ENCODE data around the gene PGAP3. TPM values are rescaled to one million over a fixed set of nuclear protein-coding genes. Genes with fewer than 3 reads are reported as not detected.

The PGAP3 gene
- total and polyA plus RNA-seq, 2 of the 4 experiments (the other 2 are of a cell fraction): 4.3 to 9.8 TPM

- CTCF ChIA-PET: interaction anchor here (1.0 to 1.8 kb wide), 2 partner anchors 11 to 239 kb away, joined by 3 to 7 read pairs; no protein-coding TSS in a partner anchor
- Histone ChIP-seq H3K18ac (ENCODE audit: low read depth, low read length) (no peak overlapping the region), H3K9me3 (ENCODE audit: control insufficient read depth, insufficient read depth, low read length) (no peaks in the 10 kb centered on the region), H2AFZ (replicated peaks; ENCODE audit: low read length, poor library complexity) (no peak overlapping the region), H2AK5ac (ENCODE audit: low read depth, low read length) (no peak overlapping the region), H4K8ac (ENCODE audit: low read depth in 2 of 2, low read length in 2 of 2) (no peak overlapping the region), H4K20me1 (ENCODE audit: insufficient read depth, low read length) (peaks cover 21% of the 10 kb centered on the region), H3K79me1 (ENCODE audit: low read depth in 1 of 2, low read length in 2 of 2) (peaks cover 12 to 24% of the 10 kb centered on the region in 2 experiments), H3K23ac (ENCODE audit: low read depth, low read length) (no peak overlapping the region), H3K4me1 (ENCODE audit: control insufficient read depth, insufficient read depth, low read length) (no peaks in the 10 kb centered on the region), H3K14ac (replicated peaks; ENCODE audit: low read depth, low read length) (no peak overlapping the region), H2BK15ac (ENCODE audit: low read depth, low read length) (no peak overlapping the region), H3K27me3 (ENCODE audit: control insufficient read depth, insufficient read depth, low read length) (no peaks in the 10 kb centered on the region), H3K9ac (ENCODE audit: low read depth, low read length) (no peak overlapping the region), H2BK120ac (ENCODE audit: low read depth, low read length) (no peak overlapping the region), H2AK9ac (replicated peaks; ENCODE audit: low read depth, low read length, poor library complexity) (no peak overlapping the region), H3K9me1 (ENCODE audit: insufficient read depth, low read length) (no peaks in the 10 kb centered on the region; the same call in 1 of the 2 replicates), H3K4ac (ENCODE audit: low read depth, low read length) (no peak overlapping the region), H3K4me2 (ENCODE audit: low read depth, low read length) (no peak overlapping the region), H2BK20ac (ENCODE audit: low read depth, low read length) (no peak overlapping the region), H4K91ac (ENCODE audit: insufficient read depth, low read depth, low read length) (no peak overlapping the region), H2BK5ac (ENCODE audit: low read depth, low read length, poor library complexity, severe bottlenecking) (no peak overlapping the region), H4K5ac (ENCODE audit: low read depth, low read length) (no peak overlapping the region), H3K56ac (ENCODE audit: extremely low read depth, insufficient read depth, low read length) (no peak overlapping the region), H3K36me3 (ENCODE audit: control insufficient read depth, insufficient read depth, low read length) (peaks cover 22% of the 10 kb centered on the region), H3K27ac (ENCODE audit: insufficient read depth, low read length) (no peak overlapping the region), H3K4me3 (ENCODE audit: insufficient read depth, low read depth, low read length) (no peak overlapping the region)
- WGBS, 2 experiments (ENCODE audit: extremely low coverage in 2 of 2, insufficient read length in 1 of 2): no CpG with 5 or more reads among the region's 2 CpGs
- no TSS peak for BruUV-seq (replicated peaks)
- intact Hi-C loops (cut with micrococcal nuclease): no loop called here
- POLR2A ChIA-PET (ENCODE audit: unreplicated experiment): no interaction called here
- dilution Hi-C loops (cut with HindIII; ENCODE audit: low sequenced_read_pairs, unreplicated experiment): no loop called here
- in situ Hi-C loops (cut with MboI; ENCODE audit: low sequenced_read_pairs): no loop called here
- ATAC-seq (ENCODE audit: low read depth): no peak
- TF ChIP-seq RCOR1 (IDR thresholded peaks at IDR 0.05; ENCODE audit: insufficient replicate concordance, low read length): no peak
- TF ChIP-seq BHLHE40 (IDR thresholded peaks at IDR 0.05; ENCODE audit: low read depth, low read length): no peak
- TF ChIP-seq RAD21 (IDR thresholded peaks at IDR 0.05; ENCODE audit: low read length): no peak
- no peak for TF ChIP-seq RFX5 (IDR thresholded peaks at IDR 0.05; ENCODE audit: low read depth, low read length)
- TF ChIP-seq NFE2L2 (IDR thresholded peaks at IDR 0.05; ENCODE audit: low read depth, low read length): no peak
- DNase-seq: no peak
These were observed 32.8 kb downstream of the PGAP3 start for GRCh38 chr17:39655105-39655504.

All from IMR-90 (cell line).